PFSK-1 (cell line): Measurements from ENCODE around the gene BPIFB2.

Experiments
- FOXP2 ChIP-seq: optimal IDR thresholded peaks from 2 replicates; pipeline ENCODE3; 2011; ENCODE audit warnings: borderline replicate concordance, control low read depth, inconsistent platforms; ENCODE audit not compliant: insufficient read depth; ENCODE audit errors: extremely low read length, extremely low read depth
- POLR2AphosphoS5 ChIP-seq: IDR thresholded peaks from 2 replicates; pipeline ENCODE4 v1.6.1; 2012; ENCODE audit warnings: low read depth, mild to moderate bottlenecking, control low read depth, low read length, moderate library complexity
- SIN3A ChIP-seq: IDR thresholded peaks from 2 replicates; pipeline ENCODE4 v1.6.1; 2012; ENCODE audit warnings: mild to moderate bottlenecking, low read length, moderate library complexity, borderline replicate concordance; ENCODE audit not compliant: insufficient read depth
- TAF1 ChIP-seq: IDR thresholded peaks from 2 replicates; pipeline ENCODE4 v1.6.1; 2012; ENCODE audit warnings: low read length, control low read depth, borderline replicate concordance; ENCODE audit not compliant: insufficient read depth
- TF ChIP-seq, protein P1 (sequence below), 2 experiments: IDR thresholded peaks; 2 replicates each; pipeline versions ENCODE4 v1.6.1 to v1.8.0; 2011 to 2012; ENCODE audit warnings: low read depth in 2 of 2, low read length in 2 of 2, control low read depth in 1 of 2, inconsistent platforms in 1 of 2, mild to moderate bottlenecking in 1 of 2, moderate library complexity in 1 of 2; ENCODE audit not compliant: insufficient read depth in 1 of 2

DNA sequence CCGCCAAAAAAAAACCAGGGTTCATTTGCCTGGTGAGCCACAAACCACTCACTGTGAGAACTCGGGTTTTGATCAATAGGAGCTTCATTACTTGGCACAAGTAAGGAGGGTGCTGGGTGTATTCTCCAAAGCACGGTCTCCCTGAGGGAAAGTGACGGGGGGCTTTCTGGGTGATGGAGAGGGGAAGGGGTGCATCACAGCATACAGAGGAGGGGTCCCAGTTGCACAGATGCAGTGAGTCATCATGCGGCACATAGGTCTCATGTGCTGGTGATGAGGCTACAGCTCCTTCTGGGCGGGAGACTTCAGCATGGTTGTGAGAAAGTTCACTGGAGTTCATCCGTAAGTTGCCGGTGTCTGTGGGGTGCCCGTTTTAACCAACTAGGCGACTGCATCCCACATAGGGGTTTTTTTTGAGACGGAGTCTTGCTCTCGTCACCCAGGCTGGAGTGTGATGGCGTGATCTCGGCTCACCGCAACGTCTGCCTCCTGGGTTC is 39.5 kb upstream of the BPIFB2 start:
- TF ChIP-seq, protein P1, sequence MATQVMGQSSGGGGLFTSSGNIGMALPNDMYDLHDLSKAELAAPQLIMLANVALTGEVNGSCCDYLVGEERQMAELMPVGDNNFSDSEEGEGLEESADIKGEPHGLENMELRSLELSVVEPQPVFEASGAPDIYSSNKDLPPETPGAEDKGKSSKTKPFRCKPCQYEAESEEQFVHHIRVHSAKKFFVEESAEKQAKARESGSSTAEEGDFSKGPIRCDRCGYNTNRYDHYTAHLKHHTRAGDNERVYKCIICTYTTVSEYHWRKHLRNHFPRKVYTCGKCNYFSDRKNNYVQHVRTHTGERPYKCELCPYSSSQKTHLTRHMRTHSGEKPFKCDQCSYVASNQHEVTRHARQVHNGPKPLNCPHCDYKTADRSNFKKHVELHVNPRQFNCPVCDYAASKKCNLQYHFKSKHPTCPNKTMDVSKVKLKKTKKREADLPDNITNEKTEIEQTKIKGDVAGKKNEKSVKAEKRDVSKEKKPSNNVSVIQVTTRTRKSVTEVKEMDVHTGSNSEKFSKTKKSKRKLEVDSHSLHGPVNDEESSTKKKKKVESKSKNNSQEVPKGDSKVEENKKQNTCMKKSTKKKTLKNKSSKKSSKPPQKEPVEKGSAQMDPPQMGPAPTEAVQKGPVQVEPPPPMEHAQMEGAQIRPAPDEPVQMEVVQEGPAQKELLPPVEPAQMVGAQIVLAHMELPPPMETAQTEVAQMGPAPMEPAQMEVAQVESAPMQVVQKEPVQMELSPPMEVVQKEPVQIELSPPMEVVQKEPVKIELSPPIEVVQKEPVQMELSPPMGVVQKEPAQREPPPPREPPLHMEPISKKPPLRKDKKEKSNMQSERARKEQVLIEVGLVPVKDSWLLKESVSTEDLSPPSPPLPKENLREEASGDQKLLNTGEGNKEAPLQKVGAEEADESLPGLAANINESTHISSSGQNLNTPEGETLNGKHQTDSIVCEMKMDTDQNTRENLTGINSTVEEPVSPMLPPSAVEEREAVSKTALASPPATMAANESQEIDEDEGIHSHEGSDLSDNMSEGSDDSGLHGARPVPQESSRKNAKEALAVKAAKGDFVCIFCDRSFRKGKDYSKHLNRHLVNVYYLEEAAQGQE (IDR thresholded peaks at IDR 0.05; ENCODE audit: insufficient read depth in 1 of 2, low read depth in 2 of 2, low read length in 2 of 2): no peak
- no peak for TF ChIP-seq POLR2AphosphoS5
- TF ChIP-seq FOXP2: no peak
- no peak for TF ChIP-seq TAF1
- no peak for TF ChIP-seq SIN3A
